GM18517 (cell line): ENCODE data around the gene PUM2.

Experiments used
- ATAC-seq: cut with Tn5 transposase; IDR thresholded peaks from one replicate; pipeline ENCODE4 v1.9.1; 2021; ENCODE audit warnings: mild to moderate bottlenecking, moderate library complexity; ENCODE audit not compliant: unreplicated experiment

PUM2 gene

DNA sequence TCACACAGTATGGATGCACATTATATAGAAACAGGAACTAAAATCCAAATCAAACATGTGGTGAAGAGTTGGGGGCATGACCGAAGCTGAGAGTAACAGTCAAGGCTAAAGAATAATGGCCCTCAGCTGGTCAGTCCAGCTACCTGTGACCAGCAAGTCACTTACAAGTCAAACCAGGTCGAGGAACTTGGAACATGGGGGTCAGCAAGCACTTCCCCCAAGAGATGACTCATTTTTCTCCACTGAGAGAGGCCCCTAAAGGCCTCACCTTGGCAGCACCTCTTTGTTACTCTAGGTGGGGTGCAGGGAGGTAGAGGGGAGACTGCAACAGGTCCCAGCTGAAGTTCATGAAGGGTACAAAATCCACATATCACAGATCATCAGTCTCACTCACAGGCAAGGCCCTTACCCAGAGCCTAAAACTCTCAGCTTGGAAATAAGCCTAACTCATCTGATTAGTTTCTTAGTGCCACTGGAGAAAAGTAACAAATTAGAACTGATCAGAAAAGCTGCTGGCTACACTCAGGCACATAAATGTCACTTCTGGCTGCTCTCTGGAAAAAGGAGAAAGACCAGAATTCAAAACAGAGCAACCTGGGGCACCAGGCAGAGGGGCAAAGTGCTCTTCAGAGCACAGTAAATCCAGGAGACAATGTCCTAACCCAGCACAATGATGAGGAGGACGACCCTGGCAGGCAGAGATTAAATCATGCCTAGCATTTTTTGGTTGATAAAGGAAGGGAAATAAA is 129.7 kb downstream of the PUM2 start:
- no peak for ATAC-seq

DNA sequence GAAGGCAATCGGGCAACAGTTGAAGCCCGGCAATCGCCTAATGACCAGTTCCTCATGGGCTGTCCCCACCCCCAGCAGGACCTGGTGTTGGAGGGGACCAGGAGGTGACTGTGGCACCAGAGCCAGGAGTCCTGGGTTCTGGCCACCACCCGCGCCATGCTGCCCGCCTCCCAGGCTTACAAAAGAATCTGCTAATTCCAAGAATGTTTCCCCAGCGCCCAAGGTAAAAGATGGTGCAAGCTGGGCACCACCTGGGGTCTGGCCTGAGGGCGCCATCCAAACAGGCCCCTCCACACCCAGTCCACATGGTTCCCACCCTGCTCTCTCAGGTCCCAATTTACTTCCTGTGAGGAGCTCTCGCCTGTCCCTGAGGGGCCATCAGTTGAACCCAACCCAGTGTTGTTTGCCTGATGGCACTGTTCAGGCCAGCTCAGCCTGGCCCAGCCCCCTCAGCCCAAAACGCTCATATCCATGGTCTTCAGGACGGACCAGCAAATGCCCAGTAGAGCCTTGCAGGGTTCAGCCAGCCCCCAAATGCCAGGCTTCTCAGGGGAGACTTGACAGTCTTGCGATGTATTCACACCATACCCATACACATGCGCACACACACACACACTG is 130.8 kb downstream of the PUM2 start:
- no peak for ATAC-seq

DNA sequence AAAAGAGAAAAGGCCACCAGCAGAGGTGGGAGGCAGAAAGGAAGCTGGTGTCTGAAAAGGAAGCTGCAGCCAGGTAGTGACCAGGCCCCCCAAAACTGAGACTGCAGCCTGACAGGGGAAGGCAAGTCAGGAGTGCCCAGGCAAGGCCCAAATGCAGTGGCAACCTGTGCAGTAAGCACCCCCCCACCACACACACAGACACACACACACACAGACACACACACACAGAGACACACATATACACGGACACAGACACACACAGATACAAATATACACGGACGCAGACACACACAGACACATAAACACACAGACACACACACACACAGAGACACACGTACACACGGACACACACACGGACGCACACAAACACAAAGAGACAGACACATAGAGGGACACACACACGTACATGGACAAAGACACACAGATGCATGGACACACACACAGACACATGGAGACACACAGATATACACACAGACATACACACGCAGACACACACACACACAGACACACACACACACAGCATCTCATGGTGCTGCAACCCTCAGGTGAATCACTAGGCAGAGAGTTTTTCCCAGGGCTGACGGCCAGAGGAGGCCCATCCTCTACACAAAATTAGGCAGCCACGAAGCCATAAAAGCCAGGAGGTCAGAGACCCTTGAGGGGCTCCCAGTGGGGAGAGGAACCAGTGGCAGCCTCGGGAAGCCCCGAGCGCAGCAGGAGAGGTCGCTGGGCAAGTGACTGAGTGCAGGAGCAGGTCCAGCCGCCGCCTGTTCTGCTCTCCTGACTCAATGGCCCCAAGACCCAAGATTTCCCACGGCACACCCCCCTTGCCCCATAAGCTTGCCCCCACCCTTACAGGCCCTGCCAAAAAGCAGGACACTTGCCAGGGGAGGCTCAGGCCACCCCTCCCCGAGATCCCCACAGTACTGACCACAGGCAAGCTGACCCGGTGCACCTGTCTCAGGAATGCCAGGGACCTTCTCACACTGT is 132.0 kb downstream of the PUM2 start:
- no peak for ATAC-seq

DNA sequence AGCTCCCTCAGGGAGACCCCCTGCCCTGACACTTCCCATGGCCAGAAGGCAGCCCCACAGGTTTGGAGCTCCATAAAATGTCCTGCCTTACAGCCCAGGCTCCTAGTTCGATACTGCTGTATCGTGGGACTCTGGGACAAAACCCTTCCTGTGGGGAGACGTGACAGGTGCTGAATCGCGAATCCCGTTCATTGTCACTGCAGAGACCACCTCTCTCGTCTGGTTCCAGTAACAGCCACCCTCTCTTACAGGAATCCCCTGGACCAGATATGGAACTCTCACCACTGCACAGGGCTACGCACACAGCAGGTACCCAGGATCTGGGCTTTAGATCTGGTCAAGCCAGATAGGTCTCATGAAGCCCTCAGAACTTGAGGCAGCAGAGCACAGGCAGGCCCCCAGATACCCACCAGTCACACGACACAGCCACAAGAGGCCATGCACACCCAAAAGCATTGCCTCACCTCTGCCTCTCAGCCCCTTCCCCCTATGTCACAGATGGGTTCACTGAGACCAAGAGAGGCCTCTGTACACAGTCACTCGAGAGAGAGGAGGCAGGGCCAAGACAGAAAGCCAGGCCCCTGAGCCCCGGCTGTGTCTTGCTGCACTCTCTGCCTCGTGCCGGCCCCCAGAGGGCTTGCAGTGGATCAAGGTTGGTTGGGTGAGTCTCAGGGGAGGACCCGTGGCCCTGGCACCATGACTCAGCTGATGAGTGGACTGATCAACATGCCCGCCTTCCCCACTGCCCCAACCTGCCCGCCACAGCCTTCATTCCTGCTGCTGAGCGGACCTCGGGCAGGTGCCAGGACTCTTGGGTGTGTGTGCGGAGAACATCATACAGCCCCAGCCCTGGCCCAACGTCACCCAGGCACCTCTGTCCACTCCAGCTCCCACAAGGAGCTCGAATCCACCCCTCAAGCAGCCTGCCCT is 133.3 kb downstream of the PUM2 start:
- ATAC-seq: no peak

DNA sequence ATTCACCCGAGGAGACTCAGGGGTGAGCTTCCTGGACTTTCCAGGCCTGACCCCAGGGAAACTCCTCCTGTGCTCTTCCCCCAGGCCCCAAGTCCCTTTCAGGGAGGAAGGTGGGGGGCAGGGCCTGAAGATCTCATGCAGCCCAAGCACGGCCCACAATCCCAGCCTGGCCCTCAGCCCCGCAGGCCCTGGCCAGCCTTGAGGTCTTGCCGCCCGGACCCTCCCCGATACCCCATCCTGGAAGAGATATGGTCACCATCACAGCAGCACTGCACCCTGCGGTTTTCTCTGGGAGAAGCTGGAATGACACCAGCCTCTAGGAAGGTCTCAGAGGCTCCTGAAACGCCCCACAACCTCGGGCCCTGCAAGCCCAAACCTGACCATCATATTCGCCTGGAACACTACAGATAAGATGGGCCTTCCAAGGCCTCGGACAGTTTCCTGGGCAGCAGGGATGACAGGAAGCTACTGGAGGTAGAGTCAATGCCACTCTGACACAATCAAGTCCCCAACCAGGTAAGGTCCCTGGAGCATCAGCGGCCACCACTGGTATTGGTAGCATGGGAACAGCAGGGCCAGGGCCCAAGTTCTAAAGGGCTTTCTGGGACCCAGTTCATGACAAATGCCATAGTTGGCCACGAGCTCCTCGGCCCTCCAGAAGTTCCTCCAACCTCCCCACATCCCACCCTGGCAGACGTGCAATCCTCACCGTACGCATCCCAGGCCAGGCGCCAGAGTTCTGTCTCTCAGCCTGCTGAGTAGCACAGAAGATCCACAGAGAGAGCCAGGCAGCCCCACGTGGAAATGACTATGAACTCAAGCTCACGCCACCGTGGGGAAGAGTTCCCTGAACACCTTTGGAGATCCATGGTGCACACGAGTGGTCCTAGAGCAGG is 134.3 kb downstream of the PUM2 start:
- ATAC-seq: no peak

DNA sequence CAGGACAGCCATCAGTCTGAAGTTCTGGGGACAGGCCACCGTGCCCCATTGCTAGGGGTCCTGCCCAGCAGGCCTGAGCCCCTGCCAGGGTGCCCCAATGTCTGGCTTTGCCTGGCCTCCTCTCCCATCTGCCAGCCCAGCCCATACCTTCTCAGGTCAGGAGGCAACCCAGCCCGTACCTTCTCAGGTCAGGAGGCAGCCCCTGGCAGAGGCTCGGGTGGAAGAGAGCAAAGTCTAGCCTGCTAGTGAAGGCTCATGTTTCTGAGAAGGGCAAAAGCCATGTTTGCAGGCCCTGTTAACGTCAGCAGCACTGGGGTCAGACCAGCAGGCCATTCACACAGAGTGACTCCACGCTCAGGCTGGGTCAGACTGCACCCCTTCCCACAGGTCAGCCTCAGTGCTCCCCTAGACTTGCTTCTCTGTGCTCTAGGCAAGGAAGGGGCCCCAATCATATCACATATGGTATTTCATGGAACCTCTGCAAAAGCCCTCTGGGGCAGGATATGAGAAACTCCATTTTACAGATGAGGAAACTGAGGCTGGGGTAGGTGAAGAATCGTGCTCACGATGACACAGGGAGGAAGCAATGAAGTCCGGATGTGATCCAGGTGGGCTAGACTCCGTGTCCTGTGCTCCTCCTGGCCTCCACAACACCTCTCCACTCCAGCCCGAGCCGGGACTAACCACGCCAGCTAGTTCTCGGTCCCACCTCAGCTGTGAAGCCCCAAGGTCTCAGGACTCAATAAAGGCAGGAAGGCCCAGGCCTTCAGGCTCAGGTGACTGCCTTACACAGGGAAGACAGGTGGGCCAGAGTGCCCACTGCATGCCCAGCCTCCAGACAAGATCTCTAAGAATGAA is 135.2 kb downstream of the PUM2 start:
- ATAC-seq: no peak

DNA sequence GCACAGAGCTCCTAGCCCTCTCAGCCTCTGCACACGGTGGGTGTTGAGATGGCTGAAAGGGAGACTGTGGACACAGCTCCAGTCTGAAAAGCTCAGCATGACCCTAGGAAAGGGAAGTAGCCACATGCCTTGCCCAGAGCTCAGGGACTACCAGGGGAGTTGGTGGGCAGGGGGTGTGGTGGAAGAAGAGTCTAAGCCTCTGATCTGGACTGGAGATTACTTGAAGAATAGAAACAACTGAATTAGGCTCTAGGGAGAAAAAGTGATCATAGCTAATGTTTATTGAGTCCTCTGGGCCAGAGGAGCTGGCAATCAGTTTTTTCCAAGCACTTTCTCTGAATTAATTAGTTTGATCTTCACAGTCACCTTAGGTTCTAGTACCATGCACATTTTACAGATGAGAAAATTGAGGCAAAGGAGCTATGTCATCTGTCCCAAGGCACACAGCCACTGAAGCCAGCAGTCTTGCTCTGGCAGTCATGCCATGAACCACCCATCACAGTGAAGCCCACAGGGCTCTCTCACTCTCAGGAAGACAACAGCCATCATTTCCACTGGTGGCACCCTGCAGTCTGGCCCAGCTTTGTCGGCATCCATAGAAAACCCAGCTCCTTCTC is 136.0 kb downstream of the PUM2 start:
- ATAC-seq: no peak

DNA sequence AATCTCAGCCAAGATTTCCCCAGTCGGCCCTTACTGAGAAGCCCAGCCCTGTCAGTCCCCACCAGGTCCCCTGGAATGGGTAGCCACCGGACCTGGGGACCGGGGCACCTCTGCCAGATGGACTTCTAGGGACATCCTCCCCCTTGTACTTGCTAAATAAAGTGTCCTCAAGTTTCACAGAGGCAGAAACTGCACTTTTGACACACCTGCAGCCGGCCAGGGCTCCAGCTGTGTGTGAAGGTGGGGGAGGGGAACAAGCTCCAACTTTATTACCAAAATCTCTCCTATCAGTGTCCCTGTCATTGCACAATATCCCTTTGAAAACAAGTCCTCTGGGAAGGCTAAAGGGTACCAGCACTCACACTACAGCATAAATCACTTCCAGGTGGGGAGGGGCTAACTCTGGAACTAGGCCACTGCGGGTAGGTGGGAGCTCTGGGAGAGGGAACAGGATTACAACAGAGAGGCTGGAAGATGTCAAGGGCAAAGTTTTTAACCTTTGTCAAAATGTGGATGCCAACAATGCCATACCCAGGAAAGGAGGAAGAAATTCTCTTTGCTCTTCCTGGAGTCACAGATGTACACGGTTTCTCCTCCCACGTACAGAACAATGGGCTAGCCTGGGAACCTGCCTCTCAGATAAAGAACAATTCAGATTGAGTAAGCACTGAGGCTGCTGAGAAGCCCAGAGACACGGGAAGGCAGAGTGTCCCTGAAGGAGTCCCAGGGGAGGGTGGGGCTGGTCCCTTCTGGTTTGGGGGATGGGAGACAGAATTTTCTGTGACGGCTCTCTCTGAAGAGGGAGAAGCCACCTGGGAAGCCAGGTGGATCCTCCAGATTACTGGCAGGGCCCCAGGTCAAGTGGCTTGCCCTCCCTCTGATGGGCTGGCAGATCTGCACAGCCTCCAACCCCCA is 136.7 kb downstream of the PUM2 start:
- ATAC-seq: peak; percentile 44

DNA sequence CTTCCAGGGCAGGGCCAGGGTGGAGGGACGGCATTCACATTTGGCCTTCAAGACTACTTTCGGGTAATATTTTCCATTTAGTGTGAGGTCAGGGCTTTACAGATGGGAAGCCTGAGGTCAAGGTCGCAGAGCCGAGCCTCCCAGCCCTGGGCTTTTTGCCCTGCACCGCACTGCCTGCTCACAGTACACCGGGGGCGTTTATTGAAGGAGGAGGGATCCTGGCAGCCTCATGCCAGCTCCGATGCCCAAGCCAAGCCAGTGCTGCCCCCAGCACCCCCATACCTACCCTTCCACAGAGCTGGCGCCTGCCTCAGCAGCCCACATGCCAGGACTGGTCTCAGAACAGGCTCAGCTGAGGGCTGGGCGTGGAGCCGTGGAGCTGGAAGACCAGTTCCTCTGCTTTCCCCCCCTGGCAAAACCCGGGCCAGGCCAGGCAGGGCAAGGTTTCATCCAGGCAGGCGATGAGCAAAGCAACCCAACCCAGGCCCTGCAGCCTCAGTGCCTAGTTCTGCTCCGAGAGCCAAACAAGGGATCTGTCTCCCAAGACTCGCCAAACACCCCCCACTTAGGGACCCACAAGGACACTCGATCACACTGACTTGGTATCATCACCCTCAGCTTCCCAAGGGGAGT is 137.7 kb downstream of the PUM2 start:
- no peak for ATAC-seq

DNA sequence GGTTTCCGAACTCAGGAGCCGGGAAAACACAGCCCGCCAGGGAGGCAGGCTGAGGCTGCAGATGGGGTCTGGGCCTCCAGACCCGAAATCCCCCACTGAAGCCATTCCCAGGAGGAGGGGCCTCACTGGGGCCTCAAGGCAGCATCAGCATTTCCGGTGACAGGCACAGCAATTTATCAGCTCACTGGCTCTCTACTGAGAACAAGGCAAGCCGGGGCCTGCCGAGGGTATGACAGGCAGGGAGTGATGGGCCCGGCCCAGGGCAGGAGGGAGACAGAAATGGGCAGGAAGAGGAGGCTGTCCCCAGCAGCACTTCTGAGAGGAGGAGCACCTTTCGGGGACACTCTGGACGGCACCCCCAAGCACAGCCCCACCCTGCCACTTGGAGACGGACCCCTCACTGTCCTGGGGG is 138.2 kb downstream of the PUM2 start:
- ATAC-seq: no peak

DNA sequence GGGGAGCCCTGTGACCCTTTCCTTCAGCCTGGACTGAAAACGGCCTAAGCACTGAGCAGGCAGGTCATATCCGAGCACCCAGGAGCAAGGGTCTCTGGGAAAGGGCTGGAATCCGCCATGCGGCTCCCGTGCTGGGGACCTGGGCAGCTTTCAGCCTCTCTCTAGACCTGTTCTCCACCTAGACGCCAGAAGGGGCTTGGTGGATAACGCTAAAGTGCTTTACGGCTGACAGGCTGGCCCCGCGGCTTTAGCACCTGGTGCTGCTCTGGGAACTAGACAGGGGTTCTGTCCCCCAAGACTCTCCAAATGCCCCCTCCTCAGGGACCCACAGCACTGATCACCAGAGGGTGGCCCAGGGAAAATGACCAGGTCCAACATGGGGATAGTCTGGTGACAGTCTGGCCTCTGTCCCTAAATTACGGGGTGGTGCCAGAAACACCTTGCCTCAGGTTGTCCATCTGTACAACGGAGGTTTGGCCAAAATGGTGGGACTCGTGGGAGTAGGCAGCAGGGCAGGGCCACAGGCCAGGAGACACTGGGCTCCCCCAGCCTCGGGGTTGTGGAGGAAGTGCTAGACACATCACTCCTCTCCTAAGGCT is 138.7 kb downstream of the PUM2 start:
- ATAC-seq: no peak

DNA sequence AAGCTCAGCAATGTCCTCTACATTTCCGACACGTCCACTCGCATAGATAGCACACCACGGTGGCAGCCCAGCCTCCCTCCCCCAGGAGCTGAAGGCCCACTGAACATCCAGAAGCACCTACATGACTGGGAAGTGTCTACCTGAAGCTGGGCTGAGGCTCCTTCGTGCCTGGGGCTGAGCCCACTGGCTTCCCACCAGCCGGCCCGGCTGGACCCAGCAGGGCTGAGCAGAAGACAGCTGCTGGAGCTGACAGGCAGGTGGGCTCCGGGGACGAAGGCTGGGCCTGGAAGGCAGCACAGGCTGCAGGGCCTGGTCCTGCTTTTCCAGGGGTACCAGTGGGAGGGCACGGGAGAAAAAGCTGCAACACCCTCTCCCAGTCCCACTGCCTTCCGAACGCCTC is 139.2 kb downstream of the PUM2 start:
- no peak for ATAC-seq

DNA sequence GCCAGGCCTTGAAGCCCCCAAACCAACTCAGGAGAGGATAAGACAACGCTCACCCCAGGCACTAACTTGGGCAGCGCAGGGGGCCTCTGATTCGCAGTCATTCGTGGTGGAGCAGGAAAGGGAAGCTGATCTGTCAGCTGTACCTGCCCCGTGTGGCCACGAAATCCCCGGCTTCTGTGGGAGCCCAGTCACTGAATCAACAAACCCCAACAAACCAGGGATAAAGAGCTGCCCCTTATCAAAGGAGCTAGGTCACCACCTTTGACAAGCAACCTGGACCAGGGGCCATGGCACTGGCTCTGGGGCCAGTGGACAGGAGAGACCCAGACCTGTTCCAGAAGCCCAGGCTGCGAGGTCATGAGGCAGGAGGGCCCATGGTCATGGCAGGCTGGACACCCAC is 140.2 kb downstream of the PUM2 start:
- ATAC-seq: no peak

DNA sequence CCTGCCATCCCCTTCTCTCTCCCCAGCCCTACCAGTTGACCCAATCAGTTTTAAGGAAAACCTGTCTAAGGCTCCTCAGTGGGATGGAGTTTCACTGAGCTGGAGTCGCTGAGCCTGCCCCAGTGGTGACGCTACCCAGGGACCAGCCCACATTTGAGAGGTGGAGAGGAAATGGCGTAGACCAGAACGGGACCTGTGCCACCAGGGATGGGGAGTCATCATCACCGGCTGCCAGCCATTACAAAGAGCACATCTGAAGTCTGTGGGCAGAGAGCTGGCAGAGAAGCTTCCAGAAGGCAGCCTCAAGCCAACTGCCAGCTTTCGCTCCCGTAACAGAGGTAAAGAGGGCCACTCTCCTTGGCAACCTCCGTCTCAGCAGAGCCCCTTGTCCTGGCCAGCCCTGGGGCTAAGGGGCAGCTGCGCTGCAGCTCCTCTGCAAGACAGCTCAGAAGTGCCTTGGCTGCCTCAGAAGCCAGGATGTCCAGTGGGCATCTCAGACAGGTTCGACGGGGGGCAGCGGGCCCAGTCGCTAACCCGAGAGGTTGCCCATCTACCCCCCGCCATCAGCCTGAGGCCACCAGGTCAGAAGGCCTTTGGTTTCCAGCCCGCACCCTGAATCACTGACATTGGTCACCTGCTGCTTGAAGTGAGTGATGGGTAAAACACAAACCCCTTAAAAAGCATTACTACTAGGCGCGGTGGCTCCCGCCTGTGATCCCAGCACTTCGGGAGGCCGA is 141.1 kb downstream of the PUM2 start:
- no peak for ATAC-seq

DNA sequence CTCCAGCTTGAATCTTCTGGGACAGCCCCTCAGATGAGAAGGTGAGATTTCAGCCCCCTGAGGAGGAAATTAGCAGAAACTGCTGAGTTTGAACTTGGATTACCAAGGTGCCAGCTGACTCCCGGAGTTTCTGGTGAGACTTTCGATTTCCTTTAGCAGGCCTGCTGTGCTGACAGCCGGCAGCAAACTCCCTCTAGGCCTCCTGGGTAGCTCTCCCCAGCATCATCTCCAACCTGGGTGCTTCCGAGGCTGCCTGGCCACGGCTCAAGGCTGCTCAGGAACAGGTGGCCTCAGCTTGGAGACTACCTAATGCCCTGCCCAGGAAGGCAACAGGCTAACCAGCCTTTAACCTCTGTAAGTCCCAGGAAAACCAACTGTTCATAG is 142.2 kb downstream of the PUM2 start:
- no peak for ATAC-seq

DNA sequence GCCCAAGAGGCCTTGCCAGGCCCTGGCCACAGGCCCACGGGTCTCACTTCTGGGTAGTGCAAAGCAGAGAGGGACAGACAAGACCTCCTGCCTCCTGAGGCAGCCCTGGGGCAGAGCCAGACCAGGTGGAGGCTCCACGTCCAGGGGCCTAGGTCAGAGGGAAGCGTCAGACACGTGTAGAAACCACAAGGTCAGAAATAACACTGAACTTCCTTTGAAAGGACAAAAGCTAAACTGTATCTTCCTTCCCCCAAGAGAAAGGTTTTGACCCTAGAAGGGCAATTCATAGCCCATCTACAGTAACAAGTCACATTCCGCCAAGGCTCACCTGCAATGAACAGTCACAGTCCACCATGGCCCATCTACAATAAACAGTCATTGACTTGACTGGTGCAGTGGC is 143.6 kb downstream of the PUM2 start:
- ATAC-seq: peak; percentile 71
